ENCODE data around the gene B4GALNT3.

GRCh38 chr12:585062-586061 lies 125.6 kb downstream of the B4GALNT3 start:
- TF ChIP-seq CTCF (IDR thresholded peaks at IDR 0.05) (no peak), POLR2A (IDR thresholded peaks at IDR 0.05) (no peak), EP300 (IDR thresholded peaks at IDR 0.05) (no peak)

Measured in ovary (tissue), 3 donors.